ENCODE measurements around the gene SLC8A1. TPM values are rescaled to one million over a fixed set of nuclear protein-coding genes. Genes with fewer than 3 reads are reported as not detected.

The SLC8A1 gene
- total and polyA plus RNA-seq, 9 donors: 1.3 to 19.7 (median 7.7) TPM

- Histone ChIP-seq H3K27ac (no peak overlapping the region), H3K27me3 (no peaks in the 10 kb centered on the region), H3K9me3 (no peaks in the 10 kb centered on the region), H3K4me1 (ENCODE audit: insufficient read depth) (no peaks in the 10 kb centered on the region), H3K36me3 (no peaks in the 10 kb centered on the region), H3K4me3 (no peak overlapping the region)
- 79 to 83% (median 83%) methylated on average over 5 of the region's 5 CpGs for WGBS, 3 donors
- intact Hi-C loops (cut with DNase I): no loop called here
- DNase-seq: no peak
- TF ChIP-seq EP300 (IDR thresholded peaks at IDR 0.05) (no peak), POLR2A (IDR thresholded peaks at IDR 0.05) (no peak), CTCF (IDR thresholded peaks at IDR 0.05) (no peak)
These were observed 25.5 kb upstream of the SLC8A1 start for GRCh38 chr2:40477361-40477760.

- 88 to 94% (median 93%) methylated on average over 1 of the region's 1 CpG for WGBS, 3 donors
- intact Hi-C loops (cut with DNase I): no loop called here
- Histone ChIP-seq H3K27me3 (no peaks in the 10 kb centered on the region), H3K36me3 (no peaks in the 10 kb centered on the region), H3K9me3 (no peaks in the 10 kb centered on the region), H3K4me3 (no peak overlapping the region), H3K4me1 (ENCODE audit: insufficient read depth) (no peaks in the 10 kb centered on the region), H3K27ac (no peak overlapping the region)
- DNase-seq: no peak
- TF ChIP-seq POLR2A (IDR thresholded peaks at IDR 0.05) (no peak), CTCF (IDR thresholded peaks at IDR 0.05) (no peak), EP300 (IDR thresholded peaks at IDR 0.05) (no peak)
These were observed 24.5 kb upstream of the SLC8A1 start for GRCh38 chr2:40476436-40476835.

GRCh38 chr2:40474306-40474705, 22.4 kb upstream of the SLC8A1 start:
- Histone ChIP-seq H3K4me3 (no peak overlapping the region), H3K36me3 (no peaks in the 10 kb centered on the region), H3K27ac (no peak overlapping the region), H3K9me3 (no peaks in the 10 kb centered on the region), H3K4me1 (ENCODE audit: insufficient read depth) (no peaks in the 10 kb centered on the region), H3K27me3 (no peaks in the 10 kb centered on the region)
- DNase-seq: no peak
- intact Hi-C loops (cut with DNase I): no loop called here
- TF ChIP-seq POLR2A (IDR thresholded peaks at IDR 0.05) (no peak), EP300 (IDR thresholded peaks at IDR 0.05) (no peak), CTCF (IDR thresholded peaks at IDR 0.05) (no peak)
- WGBS, 3 donors: 73 to 81% (median 77%) methylated on average over 1 of the region's 1 CpG

- intact Hi-C loops (cut with DNase I): no loop called here
- Histone ChIP-seq H3K27ac (no peak overlapping the region), H3K4me3 (no peak overlapping the region), H3K4me1 (ENCODE audit: insufficient read depth) (no peaks in the 10 kb centered on the region), H3K9me3 (no peaks in the 10 kb centered on the region), H3K36me3 (no peaks in the 10 kb centered on the region), H3K27me3 (no peaks in the 10 kb centered on the region)
- no peak for DNase-seq
- TF ChIP-seq EP300 (IDR thresholded peaks at IDR 0.05) (no peak), CTCF (IDR thresholded peaks at IDR 0.05) (no peak), POLR2A (IDR thresholded peaks at IDR 0.05) (no peak)
- 67 to 80% (median 79%) methylated on average over 3 of the region's 3 CpGs for WGBS, 3 donors
These were observed 20.0 kb upstream of the SLC8A1 start for GRCh38 chr2:40471866-40472265.
